Stimulated activated CD4-positive, alpha-beta T cell treated with anti-CD3 and anti-CD28 coated beads, Interleukin-15, amount 100 ng/mL, for 24 hours (primary cell): Measurements from ENCODE around the gene CMTM1.
"Not testable (repeated sequence)": the region's sequence is repeated elsewhere in the genome, so short reads cannot be mapped to it uniquely, and the experiment has no call there.

Experiments used
- DNase-seq: peaks from one replicate; pipeline ENCODE4 v3.0.0-alpha.2; 2020

CMTM1 gene

GRCh38 chr16:66563574-66564334, 2.5 kb upstream of the CMTM1 start:
- peak; percentile 27 for DNase-seq

GRCh38 chr16:66567270-66567669, 1.0 kb downstream of the CMTM1 start:
- DNase-seq = not testable (repeated sequence)

GRCh38 chr16:66568355-66568754, 2.1 kb downstream of the CMTM1 start:
- no peak for DNase-seq

GRCh38 chr16:66569131-66569530, 2.9 kb downstream of the CMTM1 start:
- no peak for DNase-seq

GRCh38 chr16:66569827-66570405, 3.7 kb downstream of the CMTM1 start:
- DNase-seq = no peak

- no peak for DNase-seq
These were observed 6.1 kb downstream of the CMTM1 start for GRCh38 chr16:66572356-66572755.

- no peak for DNase-seq
These were observed 7.8 kb downstream of the CMTM1 start for GRCh38 chr16:66574081-66574480.

GRCh38 chr16:66574531-66574930, 8.3 kb downstream of the CMTM1 start:
- no peak for DNase-seq

- no peak for DNase-seq
These were observed 8.8 kb downstream of the CMTM1 start for GRCh38 chr16:66575060-66575459.

- DNase-seq = no peak
These were observed 10.1 kb downstream of the CMTM1 start for GRCh38 chr16:66576296-66576695.

- DNase-seq = peak; percentile 24
These were observed 12.7 kb downstream of the CMTM1 start, which contains the start of gene CMTM2 for GRCh38 chr16:66578651-66579531. TSS of gene CMTM2 (plus strand) at chr16:66579463. CDS start at chr16:66579608, 145 bp downstream.

- DNase-seq = no peak
These were observed 14.5 kb downstream of the CMTM1 start for GRCh38 chr16:66580605-66581209.

GRCh38 chr16:66581246-66581952, 15.2 kb downstream of the CMTM1 start:
- no peak for DNase-seq

- no peak for DNase-seq
These were observed 19.4 kb downstream of the CMTM1 start for GRCh38 chr16:66585481-66586239.

GRCh38 chr16:66587881-66588600, 21.8 kb downstream of the CMTM1 start:
- no peak for DNase-seq

GRCh38 chr16:66588981-66589713, 22.9 kb downstream of the CMTM1 start:
- DNase-seq = peak; percentile 69

GRCh38 chr16:66590322-66590721, 24.1 kb downstream of the CMTM1 start:
- peak; percentile 24 for DNase-seq

- DNase-seq = no peak
These were observed 24.8 kb downstream of the CMTM1 start for GRCh38 chr16:66591018-66591417.

GRCh38 chr16:66592241-66592640, 26.0 kb downstream of the CMTM1 start:
- DNase-seq = no peak

- no peak for DNase-seq
These were observed 26.6 kb downstream of the CMTM1 start for GRCh38 chr16:66592814-66593213.
